ENCODE results near the gene GPR160. TPM values are rescaled to one million over a fixed set of nuclear protein-coding genes. Genes with fewer than 3 reads are reported as not detected.

The GPR160 gene
- total and polyA plus RNA-seq, 10 of the 15 experiments (the other 5 are each of a cell fraction or from before 2014, with no cell fraction given): 1.2 to 57.7 (median 30.9) TPM

DNA sequence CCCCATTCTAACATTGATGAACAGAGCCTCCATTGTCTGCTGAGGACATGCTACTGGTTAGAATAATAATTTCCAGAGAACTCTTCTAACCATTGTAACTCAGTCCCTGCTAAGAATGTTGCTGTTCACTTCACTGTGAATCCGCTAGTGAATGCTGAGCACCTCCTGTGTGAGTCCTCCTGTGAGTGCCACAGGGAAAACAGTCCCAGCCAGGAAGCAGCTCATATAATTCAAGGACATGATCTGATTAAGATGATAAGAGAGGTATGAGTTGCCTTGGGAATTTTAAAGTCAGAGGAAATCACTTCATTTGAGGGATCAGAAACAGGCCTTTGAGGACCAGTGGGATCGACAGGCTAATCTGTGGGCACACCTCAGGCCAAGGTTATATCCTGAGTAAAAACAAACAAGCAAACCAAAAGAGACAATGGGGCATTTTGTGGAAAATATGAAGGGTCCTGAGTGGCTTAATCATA lies 33.9 kb upstream of the GPR160 start:
- H3K4me1 ChIP-seq (ENCODE audit: control insufficient read depth, insufficient read depth, low read length): peaks cover 24% of the 10 kb centered on the region
- H4K20me1 ChIP-seq (ENCODE audit: control insufficient read depth, insufficient read depth): no peaks in the 10 kb centered on the region
- ChIA-PET POLR2A (no interaction called here), SMC1A (ENCODE audit: uncharacterized antibody, unreplicated experiment) (no interaction called here), RAD21 (ENCODE audit: unreplicated experiment) (no interaction called here), CTCF (interaction anchor here (0.5 to 1.2 kb wide), 3 partner anchors 37 to 176 kb away, joined by 3 to 5 read pairs (median 3); partner anchors contain the start of gene SEC62)
- no peak overlapping the region for H3K4me2 ChIP-seq (ENCODE audit: control insufficient read depth, insufficient read depth)
- H3K79me2 ChIP-seq (ENCODE audit: control insufficient read depth, insufficient read depth, low read length): no peaks in the 10 kb centered on the region
- no peak for FAIRE-seq
- no peak for ATAC-seq
- 100% methylated on average over 2 of the region's 2 CpGs for whole genome bisulfite sequencing (ENCODE audit: insufficient coverage, insufficient replicate concordance, low lambda C conversion rate, missing lambda C conversion rate)
- no peaks in the 10 kb centered on the region for H3K27me3 ChIP-seq (replicated peaks in 1 of 2; ENCODE audit: control insufficient read depth in 2 of 2, insufficient read depth in 2 of 2, low read length in 1 of 2)
- H3K9me3 ChIP-seq (replicated peaks; ENCODE audit: control insufficient read depth, insufficient read depth, low read length): no peaks in the 10 kb centered on the region
- H2AFZ ChIP-seq (ENCODE audit: control insufficient read depth, low read depth, low read length): no peak overlapping the region
- no peak overlapping the region for H3K27ac ChIP-seq (ENCODE audit: control insufficient read depth, insufficient read depth)
- no peak for DNase-seq (ENCODE audit: low read depth, low spot score)
- no peaks in the 10 kb centered on the region for H3K36me3 ChIP-seq (ENCODE audit: control insufficient read depth in 2 of 2, insufficient read depth in 2 of 2, low read length in 1 of 2)
- H3K4me3 ChIP-seq: no peak overlapping the region
- no TSS peak for BruUV-seq (replicated peaks)
- H3K9ac ChIP-seq (ENCODE audit: control insufficient read depth, insufficient read depth, low read length): no peak overlapping the region
- in situ Hi-C loops (cut with MboI) (no loop called here), intact Hi-C loops (cut with micrococcal nuclease; ENCODE audit: unreplicated experiment) (no loop called here)
- TF ChIP-seq, protein P1, sequence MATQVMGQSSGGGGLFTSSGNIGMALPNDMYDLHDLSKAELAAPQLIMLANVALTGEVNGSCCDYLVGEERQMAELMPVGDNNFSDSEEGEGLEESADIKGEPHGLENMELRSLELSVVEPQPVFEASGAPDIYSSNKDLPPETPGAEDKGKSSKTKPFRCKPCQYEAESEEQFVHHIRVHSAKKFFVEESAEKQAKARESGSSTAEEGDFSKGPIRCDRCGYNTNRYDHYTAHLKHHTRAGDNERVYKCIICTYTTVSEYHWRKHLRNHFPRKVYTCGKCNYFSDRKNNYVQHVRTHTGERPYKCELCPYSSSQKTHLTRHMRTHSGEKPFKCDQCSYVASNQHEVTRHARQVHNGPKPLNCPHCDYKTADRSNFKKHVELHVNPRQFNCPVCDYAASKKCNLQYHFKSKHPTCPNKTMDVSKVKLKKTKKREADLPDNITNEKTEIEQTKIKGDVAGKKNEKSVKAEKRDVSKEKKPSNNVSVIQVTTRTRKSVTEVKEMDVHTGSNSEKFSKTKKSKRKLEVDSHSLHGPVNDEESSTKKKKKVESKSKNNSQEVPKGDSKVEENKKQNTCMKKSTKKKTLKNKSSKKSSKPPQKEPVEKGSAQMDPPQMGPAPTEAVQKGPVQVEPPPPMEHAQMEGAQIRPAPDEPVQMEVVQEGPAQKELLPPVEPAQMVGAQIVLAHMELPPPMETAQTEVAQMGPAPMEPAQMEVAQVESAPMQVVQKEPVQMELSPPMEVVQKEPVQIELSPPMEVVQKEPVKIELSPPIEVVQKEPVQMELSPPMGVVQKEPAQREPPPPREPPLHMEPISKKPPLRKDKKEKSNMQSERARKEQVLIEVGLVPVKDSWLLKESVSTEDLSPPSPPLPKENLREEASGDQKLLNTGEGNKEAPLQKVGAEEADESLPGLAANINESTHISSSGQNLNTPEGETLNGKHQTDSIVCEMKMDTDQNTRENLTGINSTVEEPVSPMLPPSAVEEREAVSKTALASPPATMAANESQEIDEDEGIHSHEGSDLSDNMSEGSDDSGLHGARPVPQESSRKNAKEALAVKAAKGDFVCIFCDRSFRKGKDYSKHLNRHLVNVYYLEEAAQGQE (IDR thresholded peaks at IDR 0.05; ENCODE audit: low read depth, low read length): no peak
- TF ChIP-seq MYB (IDR thresholded peaks at IDR 0.05; ENCODE audit: borderline replicate concordance, low read depth, low read length): no peak
- no peak for TF ChIP-seq PAX8 (IDR thresholded peaks at IDR 0.05)
- TF ChIP-seq, protein P2, sequence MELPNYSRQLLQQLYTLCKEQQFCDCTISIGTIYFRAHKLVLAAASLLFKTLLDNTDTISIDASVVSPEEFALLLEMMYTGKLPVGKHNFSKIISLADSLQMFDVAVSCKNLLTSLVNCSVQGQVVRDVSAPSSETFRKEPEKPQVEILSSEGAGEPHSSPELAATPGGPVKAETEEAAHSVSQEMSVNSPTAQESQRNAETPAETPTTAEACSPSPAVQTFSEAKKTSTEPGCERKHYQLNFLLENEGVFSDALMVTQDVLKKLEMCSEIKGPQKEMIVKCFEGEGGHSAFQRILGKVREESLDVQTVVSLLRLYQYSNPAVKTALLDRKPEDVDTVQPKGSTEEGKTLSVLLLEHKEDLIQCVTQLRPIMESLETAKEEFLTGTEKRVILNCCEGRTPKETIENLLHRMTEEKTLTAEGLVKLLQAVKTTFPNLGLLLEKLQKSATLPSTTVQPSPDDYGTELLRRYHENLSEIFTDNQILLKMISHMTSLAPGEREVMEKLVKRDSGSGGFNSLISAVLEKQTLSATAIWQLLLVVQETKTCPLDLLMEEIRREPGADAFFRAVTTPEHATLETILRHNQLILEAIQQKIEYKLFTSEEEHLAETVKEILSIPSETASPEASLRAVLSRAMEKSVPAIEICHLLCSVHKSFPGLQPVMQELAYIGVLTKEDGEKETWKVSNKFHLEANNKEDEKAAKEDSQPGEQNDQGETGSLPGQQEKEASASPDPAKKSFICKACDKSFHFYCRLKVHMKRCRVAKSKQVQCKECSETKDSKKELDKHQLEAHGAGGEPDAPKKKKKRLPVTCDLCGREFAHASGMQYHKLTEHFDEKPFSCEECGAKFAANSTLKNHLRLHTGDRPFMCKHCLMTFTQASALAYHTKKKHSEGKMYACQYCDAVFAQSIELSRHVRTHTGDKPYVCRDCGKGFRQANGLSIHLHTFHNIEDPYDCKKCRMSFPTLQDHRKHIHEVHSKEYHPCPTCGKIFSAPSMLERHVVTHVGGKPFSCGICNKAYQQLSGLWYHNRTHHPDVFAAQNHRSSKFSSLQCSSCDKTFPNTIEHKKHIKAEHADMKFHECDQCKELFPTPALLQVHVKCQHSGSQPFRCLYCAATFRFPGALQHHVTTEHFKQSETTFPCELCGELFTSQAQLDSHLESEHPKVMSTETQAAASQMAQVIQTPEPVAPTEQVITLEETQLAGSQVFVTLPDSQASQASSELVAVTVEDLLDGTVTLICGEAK (IDR thresholded peaks at IDR 0.05; ENCODE audit: borderline replicate concordance): no peak
- TF ChIP-seq ATF7 (IDR thresholded peaks at IDR 0.05; ENCODE audit: low read depth): no peak
- TF ChIP-seq ZNF384 (IDR thresholded peaks at IDR 0.05; ENCODE audit: borderline replicate concordance, low read depth, low read length): no peak
- no peak for TF ChIP-seq ESRRA (IDR thresholded peaks at IDR 0.05; ENCODE audit: low read length)
- TF ChIP-seq, protein P3, sequence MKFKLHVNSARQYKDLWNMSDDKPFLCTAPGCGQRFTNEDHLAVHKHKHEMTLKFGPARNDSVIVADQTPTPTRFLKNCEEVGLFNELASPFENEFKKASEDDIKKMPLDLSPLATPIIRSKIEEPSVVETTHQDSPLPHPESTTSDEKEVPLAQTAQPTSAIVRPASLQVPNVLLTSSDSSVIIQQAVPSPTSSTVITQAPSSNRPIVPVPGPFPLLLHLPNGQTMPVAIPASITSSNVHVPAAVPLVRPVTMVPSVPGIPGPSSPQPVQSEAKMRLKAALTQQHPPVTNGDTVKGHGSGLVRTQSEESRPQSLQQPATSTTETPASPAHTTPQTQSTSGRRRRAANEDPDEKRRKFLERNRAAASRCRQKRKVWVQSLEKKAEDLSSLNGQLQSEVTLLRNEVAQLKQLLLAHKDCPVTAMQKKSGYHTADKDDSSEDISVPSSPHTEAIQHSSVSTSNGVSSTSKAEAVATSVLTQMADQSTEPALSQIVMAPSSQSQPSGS (IDR thresholded peaks at IDR 0.05; ENCODE audit: low read length): no peak
- TF ChIP-seq SUPT20H (IDR thresholded peaks at IDR 0.05; ENCODE audit: borderline replicate concordance, control insufficient read depth, low read depth, low read length): no peak
- TF ChIP-seq KAT2A (conservative IDR thresholded peaks at IDR 0.05; ENCODE audit: control insufficient read depth, low read depth, low read length): no peak
- TF ChIP-seq BACH1 (IDR thresholded peaks at IDR 0.05; ENCODE audit: borderline replicate concordance): no peak
- TF ChIP-seq STAT3 (IDR thresholded peaks at IDR 0.05; ENCODE audit: low read depth, low read length): no peak
- no peak for TF ChIP-seq HCFC1 (IDR thresholded peaks at IDR 0.05; ENCODE audit: low read length)
- TF ChIP-seq TCF12 (IDR thresholded peaks at IDR 0.05; ENCODE audit: low read depth, low read length): no peak
- no peak for TF ChIP-seq CHD4 (IDR thresholded peaks at IDR 0.05)
